HG03196 (cell line): ENCODE data around the gene TBC1D20.
"Not testable (repeated sequence)": the region's sequence is repeated elsewhere in the genome, so short reads cannot be mapped to it uniquely, and the experiment has no call there.

Source experiments
- ATAC-seq: cut with Tn5 transposase; IDR thresholded peaks from one replicate; pipeline ENCODE4 v1.9.1; 2021; ENCODE audit not compliant: unreplicated experiment

TBC1D20 gene

GRCh38 chr20:402898-403581, 59.3 kb downstream of the TBC1D20 start:
- ATAC-seq = no peak

GRCh38 chr20:402496-402885, 59.8 kb downstream of the TBC1D20 start:
- no peak for ATAC-seq

- no peak for ATAC-seq
These were observed 60.4 kb downstream of the TBC1D20 start for GRCh38 chr20:401682-402495.

- ATAC-seq = no peak
These were observed 61.7 kb downstream of the TBC1D20 start for GRCh38 chr20:400454-401275.

GRCh38 chr20:400128-400453, 62.2 kb downstream of the TBC1D20 start:
- ATAC-seq = no peak

GRCh38 chr20:399182-399707, 63.1 kb downstream of the TBC1D20 start:
- ATAC-seq = no peak

GRCh38 chr20:397432-398237, 64.7 kb downstream of the TBC1D20 start:
- ATAC-seq = no peak

- no peak for ATAC-seq
These were observed 65.5 kb downstream of the TBC1D20 start for GRCh38 chr20:396619-397431.

- ATAC-seq = no peak
These were observed 66.1 kb downstream of the TBC1D20 start for GRCh38 chr20:396252-396618.

- not testable (repeated sequence) for ATAC-seq
These were observed 69.0 kb downstream of the TBC1D20 start for GRCh38 chr20:393296-393695.

- ATAC-seq = no peak
These were observed 71.2 kb downstream of the TBC1D20 start for GRCh38 chr20:391041-391711.

GRCh38 chr20:389220-389619, 73.1 kb downstream of the TBC1D20 start:
- no peak for ATAC-seq

- ATAC-seq = no peak
These were observed 74.0 kb downstream of the TBC1D20 start for GRCh38 chr20:388034-388994.

GRCh38 chr20:387520-387919, 74.8 kb downstream of the TBC1D20 start:
- ATAC-seq = no peak

GRCh38 chr20:386634-387033, 75.7 kb downstream of the TBC1D20 start:
- not testable (repeated sequence) for ATAC-seq
